Measurements from ENCODE around the gene SURF1.
"Not testable (repeated sequence)": the region's sequence is repeated elsewhere in the genome, so short reads cannot be mapped to it uniquely, and the experiment has no call there.

Gene SURF1

GRCh38 chr9:133356391-133357091, at the start of gene SURF1, which contains the start of gene SURF2:
Gene SURF1, minus strand, starts transcription at chr9:133356487. Its CDS starts 34 bp downstream, at chr9:133356453.
Gene SURF2, plus strand, starts transcription at chr9:133356550. Its CDS starts 43 bp downstream, at chr9:133356593.
- DNase-seq (ENCODE audit: low spot score), result peak; percentile 86

- peak; percentile 47 for DNase-seq (ENCODE audit: low spot score)
Measured at GRCh38 chr9:133405508-133406438, 49.5 kb upstream of the SURF1 start.

GRCh38 chr9:133404454-133405002, 48.2 kb upstream of the SURF1 start:
- DNase-seq (ENCODE audit: low spot score), result no peak

GRCh38 chr9:133403766-133404453, 47.6 kb upstream of the SURF1 start:
- DNase-seq (ENCODE audit: low spot score), result peak; percentile 65

- DNase-seq (ENCODE audit: low spot score), result no peak
Measured at GRCh38 chr9:133402689-133403088, 46.4 kb upstream of the SURF1 start.

GRCh38 chr9:133401588-133401987, 45.3 kb upstream of the SURF1 start:
- DNase-seq (ENCODE audit: low spot score), result no peak

GRCh38 chr9:133400292-133400691, 44.0 kb upstream of the SURF1 start:
- DNase-seq (ENCODE audit: low spot score), result no peak

- DNase-seq (ENCODE audit: low spot score), result no peak
Measured at GRCh38 chr9:133397895-133398294, 41.6 kb upstream of the SURF1 start.

GRCh38 chr9:133397370-133397769, 41.1 kb upstream of the SURF1 start:
- DNase-seq (ENCODE audit: low spot score), result no peak

GRCh38 chr9:133396952-133397351, 40.7 kb upstream of the SURF1 start:
- no peak for DNase-seq (ENCODE audit: low spot score)

GRCh38 chr9:133394687-133395271, 38.5 kb upstream of the SURF1 start:
- DNase-seq (ENCODE audit: low spot score), result no peak

GRCh38 chr9:133393399-133393798, 37.1 kb upstream of the SURF1 start:
- no peak for DNase-seq (ENCODE audit: low spot score)

GRCh38 chr9:133392308-133392707, 36.0 kb upstream of the SURF1 start:
- not testable (repeated sequence) for DNase-seq (ENCODE audit: low spot score)

GRCh38 chr9:133391449-133391848, 35.2 kb upstream of the SURF1 start:
- not testable (repeated sequence) for DNase-seq (ENCODE audit: low spot score)

GRCh38 chr9:133390713-133391112, 34.4 kb upstream of the SURF1 start:
- DNase-seq (ENCODE audit: low spot score), result no peak

- no peak for DNase-seq (ENCODE audit: low spot score)
Measured at GRCh38 chr9:133389562-133389961, 33.3 kb upstream of the SURF1 start.

- DNase-seq (ENCODE audit: low spot score), result no peak
Measured at GRCh38 chr9:133389025-133389557, 32.8 kb upstream of the SURF1 start.

GRCh38 chr9:133387680-133388079, 31.4 kb upstream of the SURF1 start:
- no peak for DNase-seq (ENCODE audit: low spot score)

GRCh38 chr9:133386338-133386737, 30.1 kb upstream of the SURF1 start:
- DNase-seq (ENCODE audit: low spot score), result no peak

GRCh38 chr9:133385452-133385851, 29.2 kb upstream of the SURF1 start:
- DNase-seq (ENCODE audit: low spot score), result no peak

GRCh38 chr9:133384736-133385321, 28.5 kb upstream of the SURF1 start:
- DNase-seq (ENCODE audit: low spot score), result no peak

Data from kidney tubule cell (primary cell).